ENCODE measurements around the gene CRTC2.

DNA sequence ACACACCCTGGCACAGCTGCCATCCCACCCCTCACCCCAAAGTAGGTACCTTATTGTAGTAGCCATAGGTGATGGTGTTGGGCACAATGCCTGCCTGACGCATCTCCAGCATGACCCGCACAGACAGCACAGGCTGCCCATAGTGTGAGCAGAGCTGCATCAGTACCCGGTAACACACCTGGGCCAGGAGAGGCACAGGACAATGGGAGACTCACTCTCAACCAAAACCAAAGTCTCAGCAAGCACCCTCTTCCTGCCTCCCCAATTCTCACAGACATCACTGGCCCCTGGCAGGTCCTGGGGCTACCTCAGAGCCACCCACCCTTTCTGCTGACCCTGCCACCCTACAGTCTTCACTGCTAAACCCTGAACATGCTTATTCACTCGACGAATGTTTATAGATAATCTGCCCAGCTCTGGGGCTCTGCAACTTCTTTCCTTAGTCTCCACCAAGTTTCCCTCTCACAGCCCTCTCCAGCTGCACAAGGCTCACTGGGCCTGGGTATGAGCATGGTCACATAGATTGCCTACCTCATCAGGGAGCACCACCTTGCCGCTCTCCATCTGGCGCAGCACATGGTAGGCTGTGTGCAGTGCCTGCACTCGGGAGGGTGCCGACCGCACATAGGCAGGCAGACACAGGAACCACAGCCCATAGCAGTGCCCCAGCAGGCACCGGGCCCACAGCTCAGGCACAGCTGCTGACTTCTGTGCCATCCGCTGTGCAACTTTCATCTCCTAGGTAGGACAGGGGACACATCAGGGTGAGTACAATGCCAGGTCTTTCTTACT lies 22.2 kb downstream of the CRTC2 start:
- TF ChIP-seq CTCF (IDR thresholded peaks at IDR 0.05) (no peak), POLR2A (IDR thresholded peaks at IDR 0.05) (no peak)
